T-helper 17 cell (primary cell): ENCODE results near the gene EFCAB6. TPM values are rescaled to one million over a fixed set of nuclear protein-coding genes. Genes with fewer than 3 reads are reported as not detected.

Experiments
- ATAC-seq: fragments of 150-1000 bp; cut with Tn5 transposase; 2 replicates; pipeline ENCODE4 v1.10.0; 2021; ENCODE audit warnings: mild to moderate bottlenecking, moderate library complexity
- DNase-seq, 3 donors: peaks; one replicate each; pipeline versions ENCODE4 v3.0.0 to v3.0.0-alpha.2; 2020 to 2021
- H3K9me3 ChIP-seq: one replicate; pipeline ENCODE4 v1.7.0; 2013; ENCODE audit warnings: low read length, mild to moderate bottlenecking; ENCODE audit not compliant: control insufficient read depth, poor library complexity, severe bottlenecking
- H3K27ac Mint-ChIP-seq: one replicate; pipeline ENCODE4 v1.8.0; 2022; ENCODE audit warnings: mild to moderate bottlenecking, moderate library complexity, mixed read lengths
- H3K27me3 Mint-ChIP-seq: one replicate; pipeline ENCODE4 v1.8.0; 2022; ENCODE audit warnings: mixed read lengths
- H3K36me3 Mint-ChIP-seq: one replicate; pipeline ENCODE4 v1.8.0; 2022; ENCODE audit warnings: low read depth, mixed read lengths
- H3K4me1 Mint-ChIP-seq: one replicate; pipeline ENCODE4 v1.8.0; 2022; ENCODE audit warnings: mild to moderate bottlenecking, mixed read lengths
- H3K4me3 Mint-ChIP-seq: one replicate; pipeline ENCODE4 v1.8.0; 2022; ENCODE audit warnings: mild to moderate bottlenecking, moderate library complexity, mixed read lengths
- total RNA-seq, 4 donors: library from RNA in 2 of 4; stranded (reverse) in 2 of 4; gene quantifications; one replicate each; pipeline ENCODE4 v1.2.3 and lab custom pipeline; 2022 to 2026

Gene EFCAB6
- total RNA-seq, 2 donors from 2014 or later: 0.16 TPM; not detected in 1

- Mint-ChIP-seq H3K4me1 (no peaks in the 10 kb centered on the region), H3K4me3 (no peak overlapping the region), H3K27me3 (peaks cover 8% of the 10 kb centered on the region), H3K27ac (no peak overlapping the region), H3K36me3 (no peaks in the 10 kb centered on the region)
- no peaks in the 10 kb centered on the region for H3K9me3 ChIP-seq
- DNase-seq: no peak
- ATAC-seq: no peak
Observed at GRCh38 chr22:43488031-43488866, 323.9 kb downstream of the EFCAB6 start.

- no peak for ATAC-seq
- Mint-ChIP-seq H3K36me3 (no peaks in the 10 kb centered on the region), H3K27me3 (peaks cover 8% of the 10 kb centered on the region), H3K4me3 (no peak overlapping the region), H3K27ac (no peak overlapping the region), H3K4me1 (no peaks in the 10 kb centered on the region)
- DNase-seq: no peak
- no peaks in the 10 kb centered on the region for H3K9me3 ChIP-seq
Observed at GRCh38 chr22:43487311-43488030, 324.6 kb downstream of the EFCAB6 start.

GRCh38 chr22:43485502-43486089, 326.5 kb downstream of the EFCAB6 start:
- H3K4me3 Mint-ChIP-seq: no peak overlapping the region
- no peak for DNase-seq
- H3K27me3 Mint-ChIP-seq: peaks cover 8% of the 10 kb centered on the region
- no peak overlapping the region for H3K27ac Mint-ChIP-seq
- H3K36me3 Mint-ChIP-seq: no peaks in the 10 kb centered on the region
- ATAC-seq: no peak
- H3K4me1 Mint-ChIP-seq: peaks cover 9% of the 10 kb centered on the region
- H3K9me3 ChIP-seq: no peaks in the 10 kb centered on the region

GRCh38 chr22:43484227-43484626, 327.9 kb downstream of the EFCAB6 start:
- H3K9me3 ChIP-seq: no peaks in the 10 kb centered on the region
- peaks cover 9% of the 10 kb centered on the region for H3K4me1 Mint-ChIP-seq
- ATAC-seq: no peak
- DNase-seq: no peak
- peaks cover 8% of the 10 kb centered on the region for H3K27me3 Mint-ChIP-seq
- no peaks in the 10 kb centered on the region for H3K36me3 Mint-ChIP-seq
- no peak overlapping the region for H3K4me3 Mint-ChIP-seq
- no peak overlapping the region for H3K27ac Mint-ChIP-seq

- peaks cover 9% of the 10 kb centered on the region for H3K4me1 Mint-ChIP-seq
- ATAC-seq: no peak
- H3K27ac Mint-ChIP-seq: no peak overlapping the region
Observed at GRCh38 chr22:43483669-43484068, 328.4 kb downstream of the EFCAB6 start.

GRCh38 chr22:43483266-43483665, 328.8 kb downstream of the EFCAB6 start:
- H3K9me3 ChIP-seq: no peaks in the 10 kb centered on the region
- Mint-ChIP-seq H3K27me3 (peaks cover 8% of the 10 kb centered on the region), H3K4me1 (peaks cover 9% of the 10 kb centered on the region), H3K36me3 (no peaks in the 10 kb centered on the region), H3K27ac (no peak overlapping the region), H3K4me3 (no peak overlapping the region)
- ATAC-seq: no peak
- no peak for DNase-seq

More at GRCh38 chr22:43483669-43484068, 328.4 kb downstream of the EFCAB6 start:
- no peaks in the 10 kb centered on the region for H3K9me3 ChIP-seq
- no peak for DNase-seq
- Mint-ChIP-seq H3K4me3 (no peak overlapping the region), H3K27me3 (peaks cover 8% of the 10 kb centered on the region), H3K36me3 (no peaks in the 10 kb centered on the region)

- DNase-seq: no peak
- Mint-ChIP-seq H3K36me3 (no peaks in the 10 kb centered on the region), H3K27ac (no peak overlapping the region), H3K27me3 (peaks cover 6% of the 10 kb centered on the region), H3K4me3 (no peak overlapping the region), H3K4me1 (peaks cover 9% of the 10 kb centered on the region)
- no peaks in the 10 kb centered on the region for H3K9me3 ChIP-seq
- ATAC-seq: no peak
Observed at GRCh38 chr22:43482318-43482625, 329.8 kb downstream of the EFCAB6 start.

- no peak for ATAC-seq
- Mint-ChIP-seq H3K4me1 (peaks cover 9% of the 10 kb centered on the region), H3K4me3 (peak overlapping the region; percentile 73), H3K27ac (peak overlapping the region; percentile 5), H3K36me3 (no peaks in the 10 kb centered on the region), H3K27me3 (peaks cover under 1% of the 10 kb centered on the region)
- no peak for DNase-seq
- no peaks in the 10 kb centered on the region for H3K9me3 ChIP-seq
Observed at GRCh38 chr22:43481568-43482317, 330.4 kb downstream of the EFCAB6 start.

GRCh38 chr22:43479962-43480361, 332.1 kb downstream of the EFCAB6 start:
- H3K4me3 Mint-ChIP-seq: no peak overlapping the region
- no peak for DNase-seq
- no peaks in the 10 kb centered on the region for H3K9me3 ChIP-seq
- no peaks in the 10 kb centered on the region for H3K27me3 Mint-ChIP-seq
- H3K36me3 Mint-ChIP-seq: no peaks in the 10 kb centered on the region
- peaks cover 9% of the 10 kb centered on the region for H3K4me1 Mint-ChIP-seq
- no peak for ATAC-seq
- no peak overlapping the region for H3K27ac Mint-ChIP-seq

GRCh38 chr22:43479301-43479950, 332.7 kb downstream of the EFCAB6 start:
- H3K27me3 Mint-ChIP-seq: peaks cover 4% of the 10 kb centered on the region
- ATAC-seq (no peak), DNase-seq (no peak)
- no peak overlapping the region for H3K27ac Mint-ChIP-seq
- H3K4me1 Mint-ChIP-seq: peaks cover 9% of the 10 kb centered on the region
- no peak overlapping the region for H3K4me3 Mint-ChIP-seq
- no peaks in the 10 kb centered on the region for H3K36me3 Mint-ChIP-seq
- no peaks in the 10 kb centered on the region for H3K9me3 ChIP-seq
